Heart left ventricle (tissue), 16 donors: Measurements from ENCODE around the gene C16orf95. TPM values are rescaled to one million over a fixed set of nuclear protein-coding genes. Genes with fewer than 3 reads are reported as not detected.

Experiments used
- ATAC-seq, 4 donors: fragments of 200-7000 bp; cut with Tn5 transposase; one replicate each; pipeline ENCODE4 v1.9.1; 2020 to 2022; ENCODE audit warnings: moderate library complexity in 4 of 4, mild to moderate bottlenecking in 3 of 4, moderate number of reproducible peaks in 1 of 4
- DNase-seq, 5 donors: peaks; one replicate each; pipeline ENCODE4 v3.0.0-alpha.2; 2020
- H3K27ac ChIP-seq, 12 donors: fragments of 200-600 bp; sonication (generic) in 4 of 12; one replicate each; pipeline versions ENCODE4 v1.5.0 to v1.8.0; 2016 to 2022; ENCODE audit warnings: mild to moderate bottlenecking in 2 of 12
- H3K27me3 ChIP-seq, 9 donors: fragments of 200-600 bp; sonication (generic) in 2 of 9; one replicate each; pipeline versions ENCODE4 v1.5.1 to v1.8.0; 2016 to 2022; ENCODE audit warnings: mild to moderate bottlenecking in 3 of 9
- H3K36me3 ChIP-seq, 9 donors: fragments of 200-600 bp; sonication (generic) in 2 of 9; one replicate each; pipeline versions ENCODE4 v1.5.0 to v1.8.0; 2018 to 2022; ENCODE audit warnings: mild to moderate bottlenecking in 2 of 9
- H3K4me1 ChIP-seq, 12 donors: fragments of 200-600 bp; sonication (generic) in 4 of 12; one replicate each; pipeline versions ENCODE4 v1.5.0 to v1.8.0; 2016 to 2022; ENCODE audit warnings: mild to moderate bottlenecking in 3 of 12
- H3K4me3 ChIP-seq, 12 donors: fragments of 200-600 bp; sonication (generic) in 4 of 12; one replicate each; pipeline versions ENCODE4 v1.5.0 to v1.8.0; 2017 to 2022; ENCODE audit warnings: mild to moderate bottlenecking in 9 of 12, moderate library complexity in 4 of 12
- H3K9me3 ChIP-seq, 12 donors: fragments of 200-600 bp; sonication (generic) in 4 of 12; one replicate each; pipeline versions ENCODE4 v1.5.0 to v1.8.0; 2016 to 2022; ENCODE audit warnings: mild to moderate bottlenecking in 1 of 12
- CTCF ChIP-seq, 12 donors: fragments of 200-600 bp; sonication (generic) in 4 of 12; IDR thresholded peaks; one replicate each; pipeline versions ENCODE4 v1.5.0 to v1.8.0; 2018 to 2022; ENCODE audit warnings: antibody characterized with exemption in 12 of 12, mild to moderate bottlenecking in 5 of 12
- POLR2A ChIP-seq, 2 donors: fragments of 450-650 bp; IDR thresholded peaks; one replicate each; pipeline ENCODE4 v1.6.1; 2017; ENCODE audit warnings: antibody characterized with exemption in 2 of 2, mild to moderate bottlenecking in 2 of 2, moderate library complexity in 2 of 2
- WGBS, 4 donors: extraction: QIAGEN DNeasy Blood & Tissue Kit in 2 of 4; methylation state at CpG; one replicate each; pipeline versions ENCODE4 v1.1.5 to v1.1.7; 2013 to 2018; 5-methylcytosine and 5-hydroxymethylcytosine counted together
- intact Hi-C, 10 donors: fragments of 100-400 bp; cut with DNase I; formaldehyde crosslinking; loops; one replicate each; pipeline versions ENCODE4 v1.11.1 to v1.14.2; 2022
- polyA plus RNA-seq, 2 donors: library from polyadenylated mRNA; stranded (reverse); fragments of 200-250 nt; gene quantifications; one replicate each; pipeline ENCODE4 v1.2.3, GENCODE V29; 2013
- total RNA-seq, 9 donors: library from RNA; depleted of rRNA in 2 of 9; stranded (reverse); fragments of >200 nt in 2 of 9; fragmentation: NEBNext Ultra II Directional in 3 of 9; extraction: Animal tissue kit (Norgen Biotek cat#: 25700) in 3 of 9; gene quantifications; one replicate each; pipeline versions ENCODE4 v1.1.0 to v1.2.4, GENCODE V29; 2016 to 2023
- donor health status: ischemic (EF 13 %, LVEDD 7.1; RV severe dilation, severe dysfunction).
- donor health status: healthy with polysubstance abuse.
- donor health status: DM: no; HTN: yes; CAD: no.
- donor health status: DM: no; HTN: no; CAD: no.
- donor health status: ischemic (EF 25% LVEDD 6.9; RV normal size, moderate dysfunction).
- donor health status: ischemic (EF 25% LVEDD 5.7; RV mildly dilated, moderate dysfunction).
- donor health status: healthy.
- donor health status: DM: yes; HTN: yes; CAD: no.
- donor health status: ischemic (EF 35%, LVEDD 5.7; RV mildly dilated, moderate dysfunction).
- donor health status: nonischemic (EF 11% LVEDD 7.7; RV severe dilation, severe dysfunction).
- donor health status: DM: yes; HTN: yes; CAD: no.
- donor health status: PGD.
- donor health status: ischemic (EF 29% LVEDD 5.4; RV normal size, mild dysfunction).
- donor health status: nonischemic (EF 23%, LVEDD 6.1; RV moderate dilation, normal function).

C16orf95 gene
- total and polyA plus RNA-seq, 11 donors = 0.91 to 4.5 (median 3.1) TPM

- Histone ChIP-seq H3K4me1 (peaks cover 0 to under 1% (median 0%) of the 10 kb centered on the region in 12 donors), H3K4me3 (no peak overlapping the region), H3K27ac (no peak overlapping the region), H3K36me3 (no peaks in the 10 kb centered on the region), H3K9me3 (peaks cover 0 to 9% (median 0%) of the 10 kb centered on the region in 12 donors), H3K27me3 (peaks cover 0 to 7% (median 0%) of the 10 kb centered on the region in 9 donors)
- TF ChIP-seq CTCF (IDR thresholded peaks at IDR 0.05) (no peak), POLR2A (IDR thresholded peaks at IDR 0.05) (no peak)
- WGBS, 4 donors = 91 to 97% (median 95%) methylated on average over 10 of the region's 10 CpGs
- intact Hi-C loops = loop anchor here in 4 of 10 donors (10.0 kb wide), 2 partner anchors 69 to 209 kb away; no protein-coding TSS in a partner anchor
- no peak for ATAC-seq
- DNase-seq = no peak
Measured at GRCh38 chr16:87273471-87274030, 43.6 kb downstream of the C16orf95 start.

GRCh38 chr16:87271256-87271655, 45.9 kb downstream of the C16orf95 start:
- H3K27ac ChIP-seq = no peak overlapping the region
- 70 to 88% (median 80%) methylated on average over 11 of the region's 11 CpGs for WGBS, 4 donors
- H3K4me1 ChIP-seq = no peaks in the 10 kb centered on the region
- H3K27me3 ChIP-seq = peaks cover 0 to under 1% (median 0%) of the 10 kb centered on the region in 9 donors
- ATAC-seq = no peak
- H3K36me3 ChIP-seq = no peaks in the 10 kb centered on the region
- intact Hi-C loops = loop anchor here in 4 of 10 donors (10.0 kb wide), 2 partner anchors 66 to 206 kb away; no protein-coding TSS in a partner anchor
- DNase-seq = no peak
- peaks cover 0 to 9% (median 0%) of the 10 kb centered on the region in 12 donors for H3K9me3 ChIP-seq
- no peak overlapping the region for H3K4me3 ChIP-seq
- TF ChIP-seq POLR2A (IDR thresholded peaks at IDR 0.05) (no peak), CTCF (IDR thresholded peaks at IDR 0.05) (no peak)

GRCh38 chr16:87267566-87267965, 49.6 kb downstream of the C16orf95 start:
- intact Hi-C loops = no loop called here
- WGBS, 4 donors = 80 to 86% (median 82%) methylated on average over 8 of the region's 8 CpGs
- Histone ChIP-seq H3K36me3 (no peaks in the 10 kb centered on the region), H3K4me3 (no peak overlapping the region), H3K27me3 (no peaks in the 10 kb centered on the region), H3K4me1 (no peaks in the 10 kb centered on the region), H3K27ac (no peak overlapping the region), H3K9me3 (peaks cover 0 to 9% (median 0%) of the 10 kb centered on the region in 12 donors)
- no peak for ATAC-seq
- TF ChIP-seq POLR2A (IDR thresholded peaks at IDR 0.05) = no peak
- no peak for TF ChIP-seq CTCF (IDR thresholded peaks at IDR 0.05)
- DNase-seq = no peak

- WGBS, 4 donors = 33 to 40% (median 38%) methylated on average over 4 of the region's 4 CpGs
- no peaks in the 10 kb centered on the region for H3K27me3 ChIP-seq
- peak overlapping the region in 1 of 12 donors; percentile 7 for H3K4me3 ChIP-seq
- H3K9me3 ChIP-seq = peaks cover 0 to 9% (median 0%) of the 10 kb centered on the region in 12 donors
- no peaks in the 10 kb centered on the region for H3K4me1 ChIP-seq
- H3K36me3 ChIP-seq = no peaks in the 10 kb centered on the region
- no peak for TF ChIP-seq POLR2A (IDR thresholded peaks at IDR 0.05)
- no peak for TF ChIP-seq CTCF (IDR thresholded peaks at IDR 0.05)
- no peak overlapping the region for H3K27ac ChIP-seq
- DNase-seq = peak in 1 of 5 donors; percentile 30
- intact Hi-C loops = no loop called here
- ATAC-seq = peak in 2 of 4 donors; percentile 31 to 58
Measured at GRCh38 chr16:87266846-87267245, 50.3 kb downstream of the C16orf95 start.
